COLO668 (cell line): Measurements from ENCODE around the gene MYH9.
"Not testable (repeated sequence)": the region's sequence is repeated elsewhere in the genome, so short reads cannot be mapped to it uniquely, and the experiment has no call there.

Experiments
- DNase-seq: peaks from one replicate; lab custom pipeline; 2025; ENCODE audit not compliant: unreplicated experiment; lab: John Stamatoyannopoulos, UW

Gene MYH9

DNA sequence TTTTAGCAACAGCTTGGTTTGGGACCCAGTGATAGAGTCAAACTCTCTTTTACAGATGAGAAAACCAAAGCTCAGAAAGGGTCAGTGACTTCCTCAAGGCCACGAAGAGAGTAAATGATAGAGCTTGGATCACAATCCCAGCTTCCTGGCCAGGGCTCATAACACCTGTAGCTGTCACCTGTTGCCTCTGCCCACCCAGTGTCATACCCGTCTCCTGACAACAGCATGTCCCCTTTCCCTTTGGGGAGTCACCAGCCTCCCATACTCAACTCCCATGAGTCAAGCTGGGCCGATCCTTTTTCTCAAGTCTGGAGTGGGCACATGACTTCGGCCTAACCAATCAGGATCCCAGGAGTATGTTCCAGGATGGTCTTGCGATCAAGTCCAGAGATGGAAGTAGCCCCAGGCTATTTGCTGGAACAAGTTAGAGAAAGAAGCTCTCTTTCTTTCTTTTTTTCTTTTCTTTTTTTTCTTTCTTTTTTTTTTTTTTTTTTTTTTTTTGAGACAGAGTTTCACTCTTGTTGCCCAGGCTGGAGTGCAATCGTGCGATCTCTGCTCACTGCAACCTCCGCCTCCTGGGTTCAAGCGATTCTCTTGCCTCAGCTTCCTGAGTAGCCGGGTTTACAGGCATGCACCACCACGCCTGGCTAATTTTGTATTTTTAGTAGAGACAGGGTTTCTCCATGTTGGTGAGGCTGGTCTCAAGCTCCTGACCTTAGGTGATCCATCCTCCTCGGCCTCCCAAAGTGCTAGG, 27.8 kb upstream of the MYH9 start:
- no peak for DNase-seq

DNA sequence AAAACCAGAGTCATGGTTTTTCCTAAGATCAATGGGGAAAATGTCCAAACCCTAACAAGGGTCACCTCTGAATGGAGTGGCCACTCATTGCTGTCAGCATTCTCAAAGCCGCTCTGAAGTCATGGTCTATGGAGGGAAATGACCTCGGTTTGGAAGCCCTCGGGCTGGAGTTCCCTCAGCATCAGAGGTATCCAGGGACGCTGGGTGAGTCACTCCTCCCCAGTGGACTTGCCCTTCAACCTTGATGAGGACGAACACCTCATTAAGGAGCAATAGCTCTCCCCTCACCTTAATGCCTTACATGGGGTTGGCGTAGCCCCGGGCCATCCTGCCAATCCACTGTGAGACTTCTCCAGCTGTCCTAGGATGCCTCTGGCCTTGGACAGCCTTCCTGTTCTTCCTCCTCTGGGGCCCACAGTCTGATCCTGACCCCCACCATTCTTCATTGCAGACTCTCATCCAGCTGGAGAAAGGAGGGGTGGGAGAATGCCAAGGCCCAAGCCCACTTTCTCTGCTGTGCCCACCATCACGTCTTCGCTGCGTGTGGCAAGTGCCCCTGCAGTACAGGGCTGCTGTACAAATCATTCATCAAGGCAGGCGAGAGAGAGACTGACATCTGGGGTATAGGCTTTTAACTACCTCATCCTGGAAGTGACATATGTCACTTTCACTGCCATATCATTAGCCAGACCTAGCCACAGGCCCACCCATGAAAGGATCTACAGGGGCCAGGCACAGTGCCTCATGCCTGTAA, 25.4 kb upstream of the MYH9 start:
- DNase-seq = no peak

DNA sequence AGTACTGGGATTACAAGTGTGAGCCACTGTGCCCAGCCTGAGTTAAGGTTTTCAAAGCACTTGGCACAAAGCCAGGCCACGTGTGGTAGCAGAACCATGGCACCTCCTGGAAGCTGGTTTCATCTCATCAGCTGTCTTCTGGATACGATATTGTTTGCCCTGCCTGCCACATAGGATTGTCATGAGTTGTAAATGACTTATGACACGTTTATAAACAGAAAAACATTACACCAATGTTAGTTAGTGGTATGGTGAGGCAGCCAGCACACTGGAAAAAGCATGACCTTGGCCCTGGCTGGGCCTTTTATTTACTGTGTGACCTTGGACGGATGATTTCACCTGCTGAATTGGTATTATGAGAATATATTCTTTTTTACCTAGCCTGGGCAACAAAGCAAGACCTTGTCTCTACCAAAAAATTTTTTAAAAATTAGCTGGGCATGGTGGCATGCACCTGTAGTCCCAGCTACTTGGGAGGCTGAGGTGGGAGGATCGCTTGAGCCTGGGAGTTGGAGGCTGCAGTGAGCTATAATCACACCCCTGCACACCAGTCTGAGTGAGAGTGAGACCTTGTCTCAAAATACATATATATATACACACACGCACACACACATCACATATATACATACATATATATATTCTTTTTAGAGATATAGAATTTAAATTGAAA, 24.0 kb upstream of the MYH9 start:
- DNase-seq = peak; percentile 84

DNA sequence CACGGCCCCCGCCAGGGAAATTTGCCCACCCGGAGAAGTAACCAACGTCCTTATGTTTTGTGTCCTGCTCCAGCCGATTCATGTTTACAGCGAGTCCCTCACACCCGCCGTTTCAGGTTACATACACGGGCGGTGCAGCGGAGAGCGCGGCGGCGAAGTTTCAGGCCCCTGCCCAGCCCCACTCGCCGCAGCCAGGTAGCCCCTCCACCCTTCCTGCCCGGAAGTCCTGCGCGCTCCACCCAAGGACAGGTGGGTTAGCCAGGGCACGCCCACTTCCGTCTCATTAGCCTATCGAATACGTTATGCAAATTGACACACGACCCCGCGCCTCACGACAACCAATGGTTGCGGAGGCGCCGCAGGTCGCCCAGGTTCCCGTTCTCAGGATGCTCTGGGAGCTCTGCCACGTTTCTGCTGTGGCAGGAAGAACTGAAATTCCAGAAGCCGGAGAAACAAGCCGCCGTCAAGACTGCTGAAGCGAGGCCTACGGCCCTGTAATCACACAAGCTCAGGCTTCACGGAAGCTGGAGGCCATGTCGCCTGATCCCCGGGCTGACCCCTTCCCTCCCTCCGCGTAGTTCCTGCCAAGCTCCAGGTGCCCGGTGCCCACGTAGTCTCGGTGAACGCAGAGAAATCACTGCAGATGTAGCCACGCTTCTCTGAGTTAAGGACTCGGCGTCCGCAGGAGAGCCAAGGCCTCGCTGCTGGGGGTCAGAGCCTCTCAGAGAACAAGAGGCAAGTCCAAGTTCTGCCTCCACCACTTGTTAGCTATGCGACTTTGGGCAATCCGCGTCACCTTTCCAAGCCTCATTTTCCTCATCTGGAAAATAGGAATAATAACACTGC, 22.4 kb upstream of the MYH9 start:
- DNase-seq = peak; percentile 99

DNA sequence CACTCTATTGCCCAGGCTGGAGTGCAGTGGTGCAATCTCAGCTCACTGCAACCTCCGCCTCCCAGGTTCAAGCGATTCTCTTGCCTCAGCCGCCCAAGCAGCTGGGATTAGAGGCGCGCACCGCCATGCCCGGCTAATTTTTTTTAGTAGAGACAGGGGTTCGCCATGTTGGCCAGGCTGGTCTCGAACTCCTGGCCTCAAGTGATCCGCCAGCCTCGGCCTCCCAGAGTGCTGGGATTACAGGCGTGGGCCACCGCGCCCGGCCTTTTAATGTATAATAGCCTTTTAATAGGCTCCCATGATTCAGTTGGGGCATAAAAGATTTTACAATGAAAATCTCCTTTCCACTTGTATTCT, 21.8 kb upstream of the MYH9 start:
- not testable (repeated sequence) for DNase-seq

DNA sequence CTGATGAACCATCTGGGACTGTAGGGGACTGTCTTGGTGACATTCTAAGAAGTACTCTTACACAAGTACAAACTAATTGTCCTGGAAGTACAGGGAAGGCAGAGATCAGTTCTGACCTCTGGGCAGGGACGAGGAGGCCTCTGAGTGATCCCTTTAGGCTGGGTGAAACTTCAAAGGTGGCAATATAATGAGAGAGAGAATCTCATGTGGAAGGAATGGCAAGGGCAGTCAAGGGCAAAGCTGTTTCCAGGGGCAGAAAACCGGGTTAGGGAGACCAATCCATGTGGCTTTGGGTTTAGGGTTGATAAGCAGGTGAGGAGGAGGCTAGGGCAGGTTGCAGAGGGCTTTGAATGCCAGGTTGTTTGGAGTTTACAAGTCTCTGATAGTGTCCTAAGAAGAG, 21.3 kb upstream of the MYH9 start:
- DNase-seq = no peak

DNA sequence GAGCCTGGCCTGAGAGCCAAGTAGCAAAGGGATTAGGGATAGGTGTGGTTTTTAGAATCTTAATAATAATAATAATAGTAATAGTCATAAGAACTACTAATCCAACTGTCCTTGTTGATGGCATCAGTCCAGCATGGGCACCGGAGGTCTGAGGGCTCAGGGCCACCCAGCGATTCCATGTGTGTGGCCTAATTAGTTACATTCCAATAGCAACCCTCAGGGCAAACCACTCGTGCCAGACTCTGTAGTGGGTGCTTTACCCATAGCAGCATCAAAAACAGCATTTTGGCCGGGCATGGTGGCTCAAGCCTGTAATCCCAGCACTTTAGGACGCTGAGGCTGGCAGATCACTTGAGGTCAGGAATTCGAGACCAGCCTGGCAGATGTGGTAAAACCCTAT, 19.0 kb upstream of the MYH9 start:
- DNase-seq = no peak

DNA sequence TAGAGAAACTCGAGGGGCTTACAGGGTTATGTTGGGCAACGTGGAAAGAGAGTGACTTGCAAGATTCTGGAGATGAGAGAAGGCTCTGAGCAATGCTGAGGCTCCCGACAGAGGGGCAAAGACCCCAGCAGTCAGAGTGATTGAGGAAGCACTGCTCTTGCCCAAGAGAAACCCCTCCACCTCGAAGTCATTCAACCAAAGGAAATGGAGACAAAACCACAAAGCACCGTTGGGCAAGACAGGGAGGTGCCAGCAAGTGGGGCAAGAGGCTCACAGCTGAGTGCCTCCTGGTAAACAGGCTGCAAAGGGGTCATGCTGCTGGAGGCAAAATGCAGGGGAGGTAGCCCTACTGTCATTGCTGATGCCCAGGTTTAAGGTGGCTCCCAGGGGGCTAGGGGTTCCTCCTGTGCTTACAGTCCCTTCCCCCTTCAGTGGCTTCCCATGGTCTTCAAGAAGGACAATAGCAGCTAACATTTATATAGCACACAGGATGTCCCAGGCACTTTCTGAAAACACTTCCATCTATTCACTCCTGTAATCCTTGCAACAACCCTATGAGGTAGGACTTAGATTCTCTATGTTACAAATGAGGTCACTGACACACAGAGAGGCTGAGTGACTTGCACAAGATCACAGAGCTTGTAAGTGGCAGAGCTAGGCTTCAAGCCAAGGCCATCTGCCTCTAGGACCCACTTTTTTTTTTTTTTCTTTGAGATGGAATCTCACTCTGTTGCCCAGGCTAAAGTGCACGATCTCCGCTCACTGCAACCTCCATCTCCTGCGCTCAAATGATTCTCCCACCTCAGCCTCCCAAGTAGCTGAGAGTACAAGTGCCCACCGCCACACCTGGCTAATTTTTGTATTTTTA, 18.1 kb upstream of the MYH9 start:
- no peak for DNase-seq

DNA sequence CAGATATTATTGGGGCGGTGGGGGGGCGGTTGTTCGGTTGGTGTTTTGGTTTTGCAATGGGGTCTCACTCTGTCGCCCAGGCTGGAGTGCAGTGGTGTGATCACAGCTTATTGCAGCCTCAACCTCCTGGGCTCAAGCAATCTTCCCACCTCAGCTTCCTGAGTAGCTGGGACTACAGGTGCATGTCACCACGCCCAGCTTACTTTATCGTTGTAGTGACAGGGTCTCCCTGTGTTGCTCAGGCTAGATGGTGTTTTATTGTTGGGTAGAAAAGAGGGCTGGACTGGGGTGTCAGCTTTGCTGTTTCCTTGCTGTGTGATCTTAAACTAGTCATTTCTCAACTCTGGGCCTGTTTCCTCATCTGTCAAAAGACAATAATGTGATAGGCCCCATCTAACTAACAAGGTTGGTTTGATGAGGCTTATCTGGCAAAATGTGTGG, 17.5 kb upstream of the MYH9 start:
- no peak for DNase-seq

DNA sequence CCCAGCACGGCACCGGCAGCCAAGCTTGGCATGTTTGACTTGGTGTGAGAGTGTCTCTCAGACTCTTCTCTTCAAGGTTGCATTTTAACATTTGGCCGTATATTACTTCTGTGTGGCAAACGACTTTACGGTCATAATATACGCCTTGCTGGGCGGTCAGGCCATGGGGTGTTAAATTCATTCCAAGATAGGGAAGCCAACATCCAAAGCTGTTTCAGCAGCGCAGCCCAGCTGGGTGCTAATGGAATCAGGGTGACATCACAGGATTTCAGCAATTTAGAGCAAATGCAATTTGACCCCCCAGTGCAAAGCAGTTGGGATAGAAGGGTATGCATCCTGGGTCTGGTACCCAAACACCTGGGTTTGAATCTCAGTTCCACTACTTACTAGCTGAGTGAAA, 16.7 kb upstream of the MYH9 start:
- DNase-seq = no peak

DNA sequence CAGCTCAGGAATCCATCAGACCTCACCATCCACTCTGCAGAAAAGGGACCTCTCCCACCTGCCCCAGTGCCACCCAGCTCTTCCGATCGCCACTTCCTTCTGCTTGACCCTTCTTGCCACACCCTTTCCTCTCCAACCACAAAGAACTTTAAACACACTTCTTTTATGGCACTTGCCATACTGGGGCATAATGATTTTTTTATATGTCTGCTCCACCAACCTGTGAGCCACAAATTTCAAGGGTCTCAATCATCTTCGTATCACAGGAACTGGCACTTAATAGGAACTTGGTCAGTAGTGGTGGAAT, 11.7 kb upstream of the MYH9 start:
- no peak for DNase-seq

DNA sequence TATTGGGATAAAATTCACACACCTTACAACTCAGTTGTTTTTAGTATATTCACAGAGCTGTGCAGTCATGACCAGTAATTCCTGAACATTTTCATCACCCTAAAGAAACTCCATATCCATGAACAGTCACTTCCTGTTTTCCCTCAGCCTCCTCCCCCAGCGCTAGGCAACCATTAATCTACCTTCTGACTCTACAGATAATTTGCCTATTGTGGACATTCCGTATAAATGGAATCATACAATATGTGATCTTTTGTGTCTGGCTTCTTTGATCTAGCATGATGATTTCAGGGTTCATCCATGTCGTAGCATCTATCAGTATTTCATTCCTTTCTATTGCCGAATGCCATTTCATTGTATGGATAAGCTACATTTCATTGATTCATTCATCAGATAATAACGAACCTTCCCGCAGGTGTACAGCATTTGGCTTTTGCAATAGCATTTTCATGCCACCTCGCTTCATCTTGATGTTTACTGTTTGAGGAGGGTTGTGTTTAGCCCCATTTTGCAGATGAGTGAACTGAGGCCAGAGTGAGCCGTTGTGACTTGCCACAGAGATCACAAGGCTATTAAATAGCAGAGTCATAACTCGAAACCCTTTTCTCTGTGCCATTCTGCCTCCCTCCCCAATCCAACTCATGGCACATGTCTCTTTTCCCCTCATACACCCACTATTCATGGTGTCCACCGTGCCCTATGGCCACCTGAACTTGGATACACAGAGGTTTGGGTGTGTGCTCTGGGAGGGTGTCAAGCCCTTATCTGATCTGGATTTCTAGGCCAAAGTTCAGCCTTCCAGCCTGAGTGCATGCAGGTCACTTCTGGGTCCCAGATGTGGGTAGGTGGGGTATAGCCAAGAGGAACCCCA, 11.1 kb upstream of the MYH9 start:
- no peak for DNase-seq

DNA sequence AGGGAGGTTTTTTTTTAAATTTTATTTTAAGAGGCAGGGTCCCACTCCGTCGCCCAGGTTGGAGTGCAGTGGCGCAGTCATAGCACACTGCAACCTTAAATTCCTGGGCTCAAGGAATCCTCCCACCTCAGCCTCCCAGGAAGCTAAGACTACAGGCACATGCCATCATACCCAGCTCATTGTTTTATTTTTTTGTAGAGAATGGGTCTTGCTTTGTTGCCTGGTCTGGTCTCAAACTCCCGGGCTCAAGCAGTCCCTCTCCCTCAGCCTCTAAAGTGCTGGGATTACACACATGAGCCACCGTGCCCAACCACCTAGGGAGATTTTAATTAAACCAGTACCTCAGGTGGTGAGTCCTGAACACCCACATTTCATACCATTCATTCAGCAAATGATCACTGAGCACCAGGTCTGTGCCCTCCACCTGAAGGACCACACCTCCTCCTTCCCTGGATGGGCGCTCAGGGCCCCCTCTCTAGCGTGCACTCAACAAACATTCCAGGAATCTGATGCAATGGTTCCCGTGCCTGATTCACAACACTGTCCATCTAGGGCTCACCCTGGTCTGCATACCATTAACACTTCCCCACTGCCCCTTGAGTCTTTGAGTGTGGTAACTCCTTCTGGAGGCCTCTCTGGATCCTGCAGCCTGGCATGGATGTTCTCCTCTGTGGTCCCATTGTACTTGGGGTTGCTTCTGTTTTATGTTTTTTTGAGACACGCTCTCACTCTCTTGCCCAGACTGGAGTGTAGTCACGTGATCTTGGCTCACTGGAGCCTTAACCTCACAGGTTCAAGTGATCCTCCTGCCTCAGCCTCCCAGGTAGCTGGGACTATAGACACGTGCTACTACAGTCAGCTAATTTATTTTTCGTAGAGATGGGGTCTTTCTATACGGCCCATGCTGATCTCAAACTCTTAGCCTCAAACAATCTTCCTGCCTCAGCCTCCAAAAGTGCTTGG, 9.6 kb upstream of the MYH9 start:
- DNase-seq = no peak

DNA sequence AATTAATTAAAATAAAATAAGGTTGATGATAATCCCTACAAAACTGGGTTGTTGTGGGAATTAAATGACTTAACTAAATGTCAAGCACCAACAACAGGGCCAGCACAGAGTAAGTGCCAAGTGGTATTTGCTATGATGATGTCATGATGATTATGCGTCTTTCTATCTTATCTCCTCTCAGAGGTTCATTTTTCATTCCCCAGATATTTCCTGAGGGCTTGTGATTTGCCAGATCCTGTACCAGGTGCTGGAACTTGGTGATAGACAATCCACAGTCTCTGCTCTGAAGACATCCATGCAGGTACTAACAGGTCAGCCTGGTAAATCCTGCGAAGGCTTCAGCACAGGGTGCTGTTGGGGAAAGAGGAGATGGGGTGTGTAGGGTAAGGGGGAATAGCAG, 8.1 kb upstream of the MYH9 start:
- DNase-seq = no peak

DNA sequence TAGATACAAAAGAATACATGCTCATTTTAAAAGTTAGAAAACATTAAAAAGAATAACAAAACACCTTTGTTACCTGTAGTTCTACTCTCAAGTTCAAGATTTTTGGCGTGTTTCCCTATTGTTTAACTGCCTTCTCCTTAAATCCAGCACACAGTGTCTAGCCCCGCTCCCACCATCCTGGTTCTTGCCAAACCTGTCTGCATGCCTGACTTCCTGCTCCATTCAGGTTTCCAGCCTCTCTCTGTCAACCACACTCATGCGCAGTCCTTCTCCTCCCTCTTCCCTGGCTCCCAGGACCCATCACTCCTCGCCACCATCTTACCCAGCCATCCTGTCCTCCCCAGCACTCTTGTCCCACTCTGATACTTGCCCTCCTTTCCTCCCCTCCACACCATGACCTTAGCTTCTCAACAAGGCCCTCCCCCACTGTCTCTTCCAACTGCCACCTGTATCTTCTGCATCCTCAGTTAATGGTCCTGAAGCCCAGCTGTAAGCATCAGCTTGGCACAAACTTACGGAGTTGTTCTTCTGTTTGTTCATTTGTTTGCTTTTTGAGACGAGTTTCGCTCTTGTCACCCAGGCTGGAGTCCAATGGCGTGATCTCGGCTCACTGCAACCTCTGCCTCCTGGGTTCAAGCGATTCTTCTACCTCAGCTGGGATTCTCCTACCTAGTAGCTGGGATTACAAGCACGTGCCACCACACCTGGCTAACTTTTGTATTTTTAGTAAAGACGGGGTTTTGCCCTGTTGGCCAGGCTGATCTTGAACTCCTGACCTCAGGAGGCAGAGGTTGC, 7.5 kb upstream of the MYH9 start:
- no peak for DNase-seq

DNA sequence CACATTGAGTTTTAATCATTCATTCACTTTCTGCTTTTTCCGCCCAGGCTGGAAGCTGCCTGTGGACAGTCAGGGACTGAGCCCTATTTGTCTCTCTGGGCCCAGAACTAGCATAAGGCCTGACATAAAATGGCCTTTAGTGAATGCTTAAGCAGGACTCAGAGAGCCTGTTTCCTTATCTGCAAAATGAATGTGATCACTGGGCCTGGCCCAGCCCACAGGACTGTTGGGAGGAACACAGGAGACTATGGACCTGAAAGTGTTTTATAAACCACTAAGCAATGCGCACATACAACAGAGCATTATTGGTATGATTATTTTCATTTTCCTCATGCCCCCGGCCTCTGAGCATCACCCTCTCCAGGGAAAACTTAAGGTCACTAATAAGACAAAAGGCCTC, 3.9 kb upstream of the MYH9 start:
- DNase-seq = no peak

DNA sequence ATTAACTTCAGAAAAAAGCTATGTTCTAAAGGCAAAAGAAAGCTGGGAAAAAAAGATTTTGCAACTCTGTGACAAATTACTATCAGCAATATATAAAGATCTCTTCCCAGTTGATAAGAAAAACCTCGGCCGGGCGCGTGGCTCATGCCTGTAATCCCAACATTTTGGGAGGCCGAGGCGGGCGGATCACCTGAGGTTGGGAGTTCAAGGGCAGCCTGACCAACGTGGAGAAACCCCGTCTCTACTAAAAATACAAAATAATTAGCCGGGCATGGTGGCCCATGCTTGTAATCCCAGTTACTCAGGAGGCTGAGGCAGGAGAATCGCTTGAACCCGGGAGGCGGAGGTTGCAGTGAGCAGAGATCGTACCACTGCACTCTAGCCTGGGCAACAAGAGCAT, 1.4 kb upstream of the MYH9 start:
- not testable (repeated sequence) for DNase-seq

DNA sequence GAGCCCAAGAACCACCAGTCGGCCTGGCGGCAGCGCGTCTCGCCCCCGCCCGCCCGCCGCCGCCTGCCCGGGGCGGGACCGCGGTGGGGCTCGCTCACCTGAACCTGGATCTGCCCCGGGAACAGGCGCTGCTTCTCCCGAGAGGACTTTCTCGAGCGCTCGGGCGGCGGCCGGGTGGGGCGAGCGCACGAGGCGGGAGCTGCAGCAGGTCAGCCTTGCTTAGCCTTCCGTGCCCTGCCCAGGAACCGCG, 133 bp downstream of the MYH9 start:
- no peak for DNase-seq
